CD4-positive, alpha-beta T cell treated with Interleukin-15 for 1 hour (primary cell): Measurements from ENCODE around the gene CCDC149.
"Not testable (repeated sequence)": the region's sequence is repeated elsewhere in the genome, so short reads cannot be mapped to it uniquely, and the experiment has no call there.

ENCODE experiments used
- DNase-seq: peaks from one replicate; pipeline ENCODE4 v3.0.0-alpha.2; 2020

Gene CCDC149

DNA sequence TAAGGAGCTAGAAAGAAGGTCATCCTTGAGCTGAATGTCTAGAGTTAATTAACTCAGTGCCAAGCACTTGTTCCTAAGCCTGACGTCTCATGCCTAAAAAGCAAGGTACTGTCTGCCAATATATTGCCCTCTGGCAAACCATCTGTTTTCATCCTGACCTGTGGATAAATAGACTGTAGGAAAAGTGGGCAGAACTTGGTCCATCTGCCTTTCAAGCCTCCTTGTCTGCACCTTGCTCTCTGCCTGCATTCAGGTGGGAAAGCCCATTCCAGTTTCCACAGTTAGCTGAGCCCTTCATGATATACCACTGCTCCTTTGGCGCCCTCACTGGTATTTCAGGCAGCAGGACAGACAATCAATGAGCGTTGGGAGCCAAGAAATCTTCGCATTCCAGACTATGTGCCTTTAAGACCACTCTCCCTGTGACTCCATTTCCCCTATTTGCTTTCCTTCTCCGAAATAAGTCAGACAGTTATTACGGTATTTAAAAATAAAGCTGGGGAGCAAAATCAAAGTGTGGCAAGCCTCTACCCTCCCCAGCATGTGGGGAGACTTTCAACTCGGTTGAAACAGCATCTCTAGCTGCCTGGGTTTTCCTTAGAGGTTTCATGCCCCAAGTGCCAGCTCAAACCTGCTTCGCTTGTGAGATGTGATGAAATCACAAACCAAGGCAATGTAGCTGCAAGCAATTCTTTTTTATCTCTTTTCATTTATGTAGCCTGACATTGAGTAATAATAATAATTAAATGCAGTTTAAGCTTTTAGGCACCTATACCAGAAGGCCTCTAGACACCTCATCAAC lies 2.5 kb upstream of the CCDC149 start:
- no peak for DNase-seq

DNA sequence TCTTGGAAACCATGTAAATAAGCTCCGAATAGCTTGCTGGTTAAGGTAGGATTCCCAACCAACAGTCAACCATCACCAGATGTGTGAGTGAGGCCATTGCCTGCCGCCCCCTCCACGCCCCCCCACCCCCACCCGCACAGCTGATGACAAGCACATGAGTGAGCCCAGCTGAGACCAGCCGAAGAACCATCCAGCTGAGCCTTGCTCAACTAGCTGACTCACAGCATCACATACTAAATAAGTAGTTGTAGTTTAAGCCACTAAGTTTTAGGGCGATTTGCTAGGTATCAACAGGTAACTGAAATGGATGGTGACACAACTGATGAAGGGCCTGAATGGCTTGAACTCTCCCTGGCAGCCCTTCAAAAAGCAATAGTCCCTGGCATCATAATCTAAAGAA lies 1.6 kb upstream of the CCDC149 start:
- DNase-seq, result no peak

DNA sequence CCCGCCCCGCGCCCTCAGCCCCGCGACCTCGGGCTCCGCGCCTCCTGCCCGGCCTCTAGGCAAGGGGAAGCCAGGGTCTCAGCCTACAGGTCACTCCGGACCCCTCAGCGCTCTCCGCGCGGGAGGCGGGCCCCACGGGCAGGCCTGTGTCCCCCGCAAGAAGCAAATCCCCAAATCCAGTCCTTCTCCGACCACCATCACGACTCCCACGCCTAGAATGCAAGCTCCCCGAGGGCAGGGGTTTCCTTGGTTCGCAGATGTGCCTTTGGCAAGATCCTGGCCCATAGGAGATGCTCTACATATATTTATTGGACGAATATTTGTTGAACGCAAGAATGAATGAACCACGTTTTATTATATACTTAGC lies 260 bp upstream of the CCDC149 start:
- no peak for DNase-seq

DNA sequence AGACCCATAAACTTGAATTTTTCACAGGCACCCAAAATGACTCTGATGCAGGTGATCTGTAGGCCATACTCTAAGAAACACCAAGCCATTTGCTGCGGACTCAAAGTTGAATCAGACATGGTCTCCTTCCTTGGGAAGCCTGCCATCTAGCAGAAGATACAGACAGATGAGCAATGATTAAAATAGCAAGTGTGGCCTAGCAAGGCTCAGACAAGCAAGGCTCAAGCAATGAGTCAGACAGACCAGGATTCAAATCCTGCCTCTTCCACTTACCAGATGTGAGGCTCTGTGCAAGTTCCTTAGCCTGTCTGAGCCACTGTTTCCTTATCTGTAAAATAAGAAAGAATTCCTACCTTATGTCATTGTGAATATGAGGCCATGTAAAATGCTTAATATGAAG lies 2.3 kb downstream of the CCDC149 start:
- DNase-seq, result no peak

DNA sequence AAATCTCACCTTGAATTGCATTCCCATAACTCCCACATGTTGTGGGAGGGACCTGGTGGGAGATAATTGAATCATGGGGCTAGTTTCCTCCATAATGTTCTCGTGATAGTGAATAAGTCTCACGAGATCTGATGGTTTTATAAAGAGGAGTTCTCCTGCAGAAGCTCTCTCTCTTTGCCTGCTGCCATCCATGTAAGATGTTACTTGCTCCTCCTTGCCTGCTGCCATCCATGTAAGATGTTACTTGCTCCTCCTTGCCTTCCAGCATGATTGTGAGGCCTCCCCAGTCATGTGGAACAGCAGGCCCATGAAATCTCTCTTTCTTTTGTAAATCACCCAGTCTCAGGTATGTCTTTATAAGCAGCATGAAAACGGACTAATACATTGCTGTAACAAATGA lies 3.2 kb downstream of the CCDC149 start:
- not testable (repeated sequence) for DNase-seq

DNA sequence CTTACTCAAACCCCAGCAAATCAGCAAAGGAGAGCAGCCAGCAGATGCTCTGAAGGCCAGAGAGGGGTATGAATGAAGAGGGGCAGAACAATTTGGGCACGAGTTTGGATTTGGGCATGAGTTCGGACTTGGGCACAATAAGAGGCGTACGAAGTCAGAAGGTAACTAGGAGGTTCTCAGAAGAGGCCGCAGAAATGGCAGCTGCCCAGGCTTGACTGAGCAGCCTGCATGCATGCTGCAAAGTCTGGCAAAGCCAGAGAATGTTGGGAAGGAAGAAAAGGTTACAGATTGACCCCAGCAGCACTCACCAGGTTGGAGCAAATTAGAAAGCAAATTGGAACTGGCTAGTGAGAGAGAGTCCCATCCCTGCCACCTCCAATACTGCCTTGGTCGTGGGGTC lies 15.2 kb downstream of the CCDC149 start:
- no peak for DNase-seq

DNA sequence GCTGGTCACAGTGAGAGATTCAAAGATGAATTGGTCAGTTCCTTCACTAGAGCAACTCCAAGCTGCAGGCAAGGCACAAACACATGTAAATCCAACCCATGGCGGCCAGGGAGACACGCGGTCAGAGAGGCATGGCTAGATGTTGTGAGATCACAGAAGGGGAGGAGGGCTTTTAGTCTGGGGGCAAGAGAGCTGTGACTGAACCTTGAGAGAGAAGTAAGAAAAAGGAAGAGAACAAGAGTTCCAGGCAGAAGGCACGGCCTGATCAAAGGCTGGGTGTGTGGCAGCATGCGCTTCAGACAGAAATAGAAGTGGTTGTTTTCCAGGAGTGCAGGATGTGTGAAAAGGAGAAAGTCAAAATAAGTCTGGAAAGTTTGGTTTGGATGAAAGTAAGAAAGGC lies 15.9 kb downstream of the CCDC149 start:
- DNase-seq, result no peak

DNA sequence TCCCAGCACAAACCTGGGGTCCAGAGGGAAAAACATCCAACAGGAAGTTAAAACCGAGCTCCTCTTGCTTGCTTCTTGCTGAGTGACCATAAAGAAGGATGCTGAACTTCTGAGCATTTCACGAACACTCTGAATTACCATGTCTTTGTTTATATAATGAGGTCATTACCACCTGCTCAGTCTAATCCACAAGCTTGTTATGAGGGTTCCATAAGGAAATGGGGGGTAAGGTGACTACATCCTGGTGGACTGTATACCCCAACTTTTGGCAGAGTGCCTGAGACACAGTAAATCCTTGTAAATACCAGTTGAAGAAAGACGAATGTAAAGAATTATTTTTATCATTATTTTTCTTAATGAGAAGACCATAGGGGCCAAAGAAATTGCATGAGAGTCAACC lies 16.8 kb downstream of the CCDC149 start:
- no peak for DNase-seq

DNA sequence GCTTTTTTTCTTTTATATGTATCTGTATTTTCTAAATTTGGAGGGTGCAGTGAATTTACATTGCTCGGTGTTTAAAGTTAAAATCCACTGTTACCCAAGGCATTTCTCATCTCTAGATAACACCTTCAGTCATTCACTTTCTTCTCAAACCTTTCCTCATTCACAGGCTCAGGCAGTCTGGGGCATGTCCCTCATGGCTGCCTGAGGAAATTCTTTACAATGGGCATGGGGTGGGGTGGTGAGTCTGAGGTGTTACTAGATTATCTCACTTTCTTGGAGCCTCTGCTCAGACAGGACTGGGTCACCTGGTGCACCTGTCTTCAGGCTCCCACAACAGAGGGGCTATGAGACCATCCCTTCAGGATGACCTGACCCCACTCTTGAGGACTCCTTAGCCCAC lies 17.4 kb downstream of the CCDC149 start:
- no peak for DNase-seq

DNA sequence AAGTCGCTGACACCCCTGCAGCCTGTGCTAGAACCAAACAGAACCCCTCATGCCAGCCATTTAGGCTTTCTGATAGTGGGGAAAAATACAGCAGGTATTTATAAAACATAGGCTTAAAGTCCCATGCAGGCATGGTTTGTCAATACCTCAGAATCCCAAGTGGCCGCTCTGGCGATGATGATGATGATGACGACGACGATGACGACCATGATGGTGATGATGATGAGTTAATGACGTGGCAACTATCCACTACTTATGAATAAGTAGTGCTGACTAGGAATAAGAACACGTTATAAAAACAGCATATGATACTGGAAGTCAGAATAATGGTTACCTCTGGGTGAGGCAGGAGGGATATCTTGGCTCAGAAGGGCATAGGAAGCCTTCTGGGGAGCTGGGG lies 18.0 kb downstream of the CCDC149 start:
- DNase-seq, result no peak

DNA sequence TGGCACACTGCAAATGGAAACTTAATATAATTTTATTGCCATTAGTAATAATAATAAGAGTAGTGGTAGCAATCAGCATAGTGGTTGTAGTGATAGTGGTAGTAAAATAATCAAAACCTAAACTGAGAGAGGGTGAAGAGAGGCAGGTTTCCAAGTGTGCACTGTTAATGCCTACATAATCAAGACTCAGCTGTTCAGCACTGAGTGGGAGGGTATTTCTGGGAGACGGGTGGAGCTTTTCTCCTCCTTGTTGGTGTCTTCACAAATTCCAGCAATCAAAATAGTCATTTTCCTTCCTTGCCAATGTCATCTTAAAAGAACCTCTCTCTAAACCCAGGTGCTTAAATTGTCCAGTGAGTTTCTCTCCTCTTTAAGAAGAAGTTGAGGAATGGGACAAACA lies 18.6 kb downstream of the CCDC149 start:
- DNase-seq, result no peak

DNA sequence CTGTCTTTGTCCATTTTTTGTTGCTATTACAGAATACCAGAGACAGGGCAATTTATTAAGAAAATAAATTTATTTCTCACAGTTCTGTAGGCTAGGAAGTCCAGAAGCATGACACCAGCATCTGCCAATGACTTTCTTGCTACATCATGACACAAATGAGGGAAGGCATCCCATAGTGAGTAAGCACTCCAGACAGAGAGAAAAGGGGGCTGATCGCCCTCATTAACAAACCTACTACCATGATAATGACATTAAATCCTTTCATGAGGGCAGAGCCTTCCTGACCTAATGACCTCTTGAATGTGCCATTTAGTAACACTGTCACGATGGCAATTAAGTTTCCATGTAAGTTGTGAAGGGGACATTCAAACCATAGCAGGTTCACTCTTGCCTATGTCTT lies 20.1 kb downstream of the CCDC149 start:
- DNase-seq, result no peak

DNA sequence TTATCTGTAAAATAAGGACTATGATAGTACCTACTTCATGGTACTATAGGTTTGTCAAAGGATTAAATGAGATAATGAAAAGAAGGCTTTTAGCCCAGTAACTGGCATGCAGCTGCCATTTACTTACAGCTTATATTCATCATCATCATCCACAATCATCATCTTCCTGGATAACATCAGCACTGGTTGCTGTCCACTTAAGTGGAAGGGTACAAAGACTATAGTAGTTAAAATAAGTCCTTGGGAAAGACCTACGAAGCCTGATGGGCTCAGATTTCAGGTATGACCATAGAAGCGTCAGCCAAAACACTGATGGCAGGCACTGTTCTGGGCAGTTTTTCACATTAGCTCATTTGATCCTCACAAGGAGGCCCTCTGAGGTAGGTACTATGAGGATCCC lies 20.6 kb downstream of the CCDC149 start:
- no peak for DNase-seq

DNA sequence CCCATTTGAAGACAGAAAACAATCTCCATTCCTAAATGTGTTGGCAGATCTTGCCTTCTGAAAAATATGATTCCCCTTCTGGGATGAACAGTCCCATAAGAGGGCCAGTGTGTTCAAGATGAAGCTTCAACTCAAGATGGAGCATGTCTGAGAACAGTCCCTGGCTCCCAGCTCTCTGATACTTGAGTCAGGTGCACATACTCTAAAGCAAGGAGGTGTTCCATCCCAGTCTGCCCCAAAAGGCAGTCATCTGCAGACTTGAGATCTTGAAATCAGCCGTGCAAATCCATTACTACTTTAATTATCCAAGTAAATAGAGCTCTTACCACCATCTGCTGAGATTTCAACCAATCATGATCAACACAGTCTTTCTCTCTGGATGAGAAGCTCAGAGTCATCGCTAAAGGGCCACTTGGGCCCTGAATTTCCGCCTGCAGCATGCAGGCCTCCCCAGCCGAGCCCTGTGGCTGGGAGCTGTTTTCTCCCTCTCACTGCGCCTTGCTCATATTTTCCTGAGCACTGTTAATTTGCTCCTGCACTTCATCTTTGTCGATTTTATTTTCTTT lies 22.2 kb downstream of the CCDC149 start:
- DNase-seq, result no peak

DNA sequence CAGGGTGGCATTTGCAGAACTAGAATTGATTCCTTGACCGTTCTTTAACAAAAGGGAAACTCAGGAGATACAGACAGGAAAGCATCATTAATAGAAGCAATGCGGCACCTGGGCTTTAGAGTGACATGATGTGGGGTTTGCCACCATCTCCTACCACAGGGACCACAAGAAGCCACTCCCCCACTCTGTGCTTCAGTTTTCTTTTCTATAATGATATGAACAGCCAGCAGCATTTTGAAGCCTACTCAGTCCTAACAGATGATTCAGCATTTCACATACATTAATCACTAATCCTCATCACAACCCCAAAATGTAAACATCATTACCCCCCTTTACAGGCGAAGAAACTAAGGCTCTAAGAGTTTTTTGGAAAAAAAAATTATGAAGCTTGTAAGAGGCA lies 22.9 kb downstream of the CCDC149 start:
- no peak for DNase-seq

DNA sequence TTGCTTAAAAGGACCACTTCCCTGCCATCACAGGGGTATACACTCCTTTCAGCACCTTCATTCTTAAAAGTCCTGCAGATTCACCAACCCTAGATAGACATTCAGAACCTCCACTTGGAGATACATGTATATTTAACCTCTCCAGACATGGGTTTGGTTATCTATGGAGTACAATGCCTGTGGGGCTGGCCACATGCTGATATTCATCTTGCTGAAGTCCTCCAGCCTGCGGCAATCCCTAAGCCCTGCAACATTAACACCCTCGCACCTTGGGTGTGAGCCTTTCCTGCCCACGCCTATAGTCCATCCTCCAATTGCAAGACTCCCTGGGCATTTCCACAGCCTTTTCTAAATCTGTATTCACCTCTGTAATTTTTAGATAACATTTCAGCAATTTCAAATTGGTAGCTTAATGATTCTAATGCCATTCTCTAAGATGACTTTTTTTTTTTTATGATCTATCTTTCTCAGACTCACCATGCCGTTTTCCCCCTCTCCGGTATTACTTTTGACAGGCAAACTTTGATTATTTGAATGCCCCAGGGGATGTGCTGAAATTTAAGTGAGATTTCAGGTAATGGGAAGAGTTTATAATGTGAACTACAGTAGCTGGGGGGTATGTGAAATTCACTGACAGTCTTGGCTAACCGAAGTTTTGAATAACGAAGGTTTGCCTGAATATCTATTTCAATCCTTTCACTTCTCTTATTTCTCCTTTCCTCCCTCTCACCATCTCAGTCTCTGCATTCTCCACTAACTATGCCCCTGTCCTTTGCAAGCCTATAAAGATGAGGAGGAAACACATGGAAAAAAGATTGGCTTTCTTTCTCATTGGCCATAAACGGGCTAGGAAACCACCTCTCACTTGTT lies 24.1 kb downstream of the CCDC149 start:
- DNase-seq, result no peak

DNA sequence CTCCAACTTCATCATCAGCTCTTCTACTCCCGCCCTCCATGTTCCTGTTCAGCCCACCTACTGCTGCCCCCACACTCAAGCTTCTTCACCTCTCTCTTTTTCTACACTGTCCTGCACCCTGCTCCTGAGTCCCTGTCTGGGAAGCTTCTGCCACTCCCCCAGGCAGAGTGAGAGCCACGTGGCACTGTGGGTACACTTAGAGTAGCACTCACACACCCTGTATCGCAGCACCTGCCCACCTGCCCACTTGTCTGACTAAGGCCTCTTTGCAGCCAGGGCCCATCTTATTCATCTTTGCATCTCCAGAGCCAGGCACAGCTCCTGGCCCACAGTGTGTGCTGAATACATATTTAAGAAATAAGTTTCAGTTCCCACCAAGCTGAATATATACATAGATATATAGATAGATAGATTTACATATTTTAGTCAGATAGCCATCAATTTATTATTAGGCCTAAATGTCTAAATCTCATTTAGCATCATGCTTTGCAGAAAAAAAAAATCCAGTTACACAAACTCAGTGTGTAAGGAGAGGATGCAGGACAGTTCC lies 24.9 kb downstream of the CCDC149 start:
- no peak for DNase-seq

DNA sequence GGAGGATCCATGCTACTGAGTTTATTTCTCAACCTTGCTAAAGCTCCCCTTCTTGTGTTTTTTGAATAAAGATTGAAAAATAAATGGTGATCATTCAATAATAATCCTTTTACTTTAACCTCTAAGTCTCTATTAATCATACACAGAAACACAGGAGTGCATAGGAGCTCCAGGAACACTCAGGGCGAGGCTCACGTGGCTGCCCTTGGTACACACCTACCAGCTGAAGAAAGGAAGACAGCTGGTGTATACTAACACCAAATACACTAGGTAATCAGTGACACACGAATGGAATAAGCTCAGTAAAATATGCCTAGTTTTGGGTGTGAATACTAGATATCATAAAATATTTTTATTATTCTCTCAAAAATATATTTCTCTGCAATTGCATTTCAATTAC lies 26.2 kb downstream of the CCDC149 start:
- DNase-seq, result no peak

DNA sequence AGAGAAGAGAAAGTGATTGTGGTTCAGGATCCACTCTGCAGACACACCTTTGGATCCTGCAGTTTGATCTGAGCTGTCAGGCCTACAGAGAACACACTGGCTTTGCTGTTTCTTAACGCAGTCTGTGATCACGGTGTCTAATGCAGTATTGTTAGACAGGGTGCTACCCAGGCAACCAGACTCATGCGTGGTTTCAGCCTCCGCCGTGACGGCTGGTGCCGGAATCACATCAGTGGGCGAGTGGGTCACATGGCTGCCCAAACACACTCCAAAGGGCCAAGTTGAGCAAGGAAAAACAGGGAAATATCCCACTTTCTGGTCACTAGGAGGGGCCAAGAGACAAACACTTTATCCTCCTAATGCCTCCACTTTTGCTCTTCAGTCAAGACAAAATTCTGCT lies 27.5 kb downstream of the CCDC149 start:
- no peak for DNase-seq

DNA sequence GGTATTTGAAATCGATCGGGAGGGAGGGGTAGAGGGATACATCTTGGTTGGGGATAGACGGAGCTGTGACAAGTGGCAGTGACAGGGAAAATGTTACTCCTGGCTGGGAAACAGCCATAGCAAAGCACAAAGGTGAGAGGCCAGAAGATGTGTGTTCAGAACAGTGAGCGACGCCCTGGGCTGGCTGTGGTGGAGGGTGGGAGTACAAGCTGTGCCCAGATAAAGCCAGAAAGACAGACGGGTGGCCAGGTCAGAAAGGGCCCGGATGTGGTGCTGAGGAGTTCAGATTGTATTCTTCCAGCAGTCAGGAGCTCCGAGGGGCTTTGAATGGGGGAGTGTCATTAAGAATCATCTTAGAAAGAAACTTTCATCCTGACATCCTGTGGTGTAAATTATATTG lies 27.9 kb downstream of the CCDC149 start:
- DNase-seq, result no peak

DNA sequence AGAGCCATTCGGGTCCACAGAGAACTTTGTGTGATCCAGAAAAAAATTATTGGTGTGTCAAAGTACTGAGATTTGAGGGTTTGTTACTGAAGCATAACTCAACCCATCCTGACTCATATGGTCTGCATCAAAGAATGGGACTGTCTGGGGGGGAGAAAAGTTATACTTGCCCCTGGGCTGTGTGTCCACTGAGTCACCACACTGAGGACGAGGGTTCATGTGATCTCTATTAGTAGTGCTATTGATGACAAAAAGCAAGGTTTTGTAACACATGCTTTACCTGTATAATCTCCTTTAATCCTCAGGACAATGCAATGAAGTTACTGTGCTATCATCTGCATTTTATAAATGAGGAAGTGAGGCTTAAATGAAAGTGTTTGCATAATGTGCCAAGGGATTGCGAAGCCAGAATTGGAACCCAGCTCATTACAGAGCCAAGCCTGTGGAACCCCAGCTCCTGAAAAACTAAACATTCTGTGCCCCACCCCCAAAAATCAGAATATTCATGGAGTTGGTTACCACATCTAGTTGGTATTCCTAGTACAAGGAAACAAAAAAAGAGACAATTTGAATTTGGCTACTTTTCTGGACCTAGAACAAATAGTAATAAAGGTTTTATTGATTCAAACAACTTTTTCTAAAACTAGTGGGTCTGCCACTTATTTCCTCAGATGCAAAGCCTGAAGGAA lies 31.2 kb downstream of the CCDC149 start:
- no peak for DNase-seq

DNA sequence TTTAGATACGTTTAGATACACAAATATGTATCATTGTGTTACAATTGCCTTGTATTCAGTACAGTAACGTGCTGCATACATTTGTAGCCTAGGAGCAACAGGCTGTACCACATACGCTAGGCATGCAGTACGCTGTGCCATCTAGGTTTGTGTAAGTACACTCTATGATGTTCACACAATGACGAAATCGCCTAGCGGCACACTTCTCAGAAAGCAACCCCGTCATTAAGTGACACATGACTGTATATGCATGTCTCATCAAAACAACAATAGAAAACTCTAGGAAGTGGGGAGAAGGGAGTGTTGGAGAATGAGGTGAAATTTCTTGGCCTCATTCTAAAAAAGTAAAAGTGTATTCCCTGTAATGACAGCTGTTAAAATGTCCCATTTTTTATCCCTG lies 32.7 kb downstream of the CCDC149 start:
- DNase-seq, result no peak

DNA sequence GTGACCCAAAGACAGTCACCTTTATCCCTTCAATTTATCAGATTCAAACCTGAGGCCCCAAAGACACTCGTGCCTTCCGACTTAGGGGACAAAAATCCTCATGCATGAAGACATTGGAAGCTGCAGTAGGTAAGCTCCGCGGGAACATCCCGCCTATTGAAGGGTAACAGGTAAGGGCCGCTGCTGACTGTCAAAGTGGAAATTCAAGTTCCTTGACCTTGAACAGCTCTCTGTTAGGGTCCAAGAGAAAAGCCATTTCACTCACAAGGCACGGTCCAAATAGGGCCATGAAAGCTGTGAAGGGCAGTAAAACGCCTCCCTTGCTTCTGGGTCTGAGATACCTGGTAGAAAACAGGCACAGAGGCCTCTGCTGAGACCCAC lies 34.2 kb downstream of the CCDC149 start:
- DNase-seq, result no peak
